GM18502 (cell line): ENCODE data around the gene TIMM23B.
"Not testable (repeated sequence)": the region's sequence is repeated elsewhere in the genome, so short reads cannot be mapped to it uniquely, and the experiment has no call there.

Source experiments
- ATAC-seq: cut with Tn5 transposase; IDR thresholded peaks from one replicate; pipeline ENCODE4 v1.9.1; 2021; ENCODE audit warnings: mild to moderate bottlenecking; ENCODE audit not compliant: unreplicated experiment, poor library complexity

The TIMM23B gene

DNA sequence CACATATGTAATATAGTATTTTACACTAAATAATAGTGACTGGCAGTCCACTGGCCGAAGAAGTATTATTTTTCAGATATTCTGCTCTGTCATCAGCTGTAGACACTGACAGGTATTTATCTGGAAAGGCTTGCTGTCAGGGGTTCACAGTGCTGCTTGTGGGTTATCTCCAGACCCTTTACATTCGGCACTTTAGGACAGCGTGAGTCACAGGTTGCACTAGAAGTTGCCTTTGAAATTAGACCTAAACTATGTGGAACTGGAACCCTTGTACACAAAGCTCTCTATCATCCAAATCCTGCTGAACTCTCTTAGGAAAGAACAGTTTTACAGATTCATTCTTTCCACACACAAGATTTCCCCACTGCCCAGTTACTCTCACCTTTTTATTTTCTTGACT is 30.2 kb downstream of the TIMM23B start:
- ATAC-seq, result not testable (repeated sequence)

DNA sequence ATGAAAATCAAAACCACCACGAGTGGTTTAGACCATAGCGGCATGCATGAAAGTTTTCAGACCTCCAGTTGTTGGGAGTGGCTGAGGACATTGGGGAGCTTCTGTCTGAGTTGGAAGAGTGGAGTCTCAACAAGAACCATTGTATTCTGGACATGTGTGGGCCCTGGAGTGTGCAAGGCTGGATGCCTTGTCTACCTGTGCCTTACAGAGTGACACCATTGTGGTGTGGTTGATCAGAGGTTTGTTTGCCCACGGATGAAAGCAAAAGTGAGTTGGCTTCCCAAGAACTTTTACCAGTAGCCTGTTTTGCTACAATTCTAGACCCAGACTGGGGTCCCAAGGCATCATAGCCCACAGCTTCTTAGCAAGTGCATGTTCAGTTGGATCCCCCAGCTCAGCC is 35.9 kb downstream of the TIMM23B start:
- not testable (repeated sequence) for ATAC-seq

DNA sequence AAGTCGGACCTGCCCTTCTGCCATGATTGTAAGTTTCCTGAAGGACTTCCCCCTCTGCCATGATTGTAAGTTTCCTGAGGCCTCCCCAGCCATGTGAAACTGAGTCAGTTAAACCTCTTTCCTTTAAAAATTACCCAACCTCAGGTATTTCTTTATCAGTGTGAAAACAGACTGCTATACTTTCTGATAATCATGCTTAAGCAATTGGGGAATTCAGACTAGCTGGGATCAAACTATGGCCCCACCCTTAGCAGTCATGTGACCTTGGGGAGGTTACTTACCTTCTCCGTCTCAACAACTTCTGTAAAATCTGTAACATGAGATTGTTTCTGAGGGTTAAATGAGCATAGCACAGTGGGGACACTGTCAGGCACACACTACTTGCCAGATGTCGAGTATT is 45.4 kb downstream of the TIMM23B start:
- ATAC-seq, result not testable (repeated sequence)

DNA sequence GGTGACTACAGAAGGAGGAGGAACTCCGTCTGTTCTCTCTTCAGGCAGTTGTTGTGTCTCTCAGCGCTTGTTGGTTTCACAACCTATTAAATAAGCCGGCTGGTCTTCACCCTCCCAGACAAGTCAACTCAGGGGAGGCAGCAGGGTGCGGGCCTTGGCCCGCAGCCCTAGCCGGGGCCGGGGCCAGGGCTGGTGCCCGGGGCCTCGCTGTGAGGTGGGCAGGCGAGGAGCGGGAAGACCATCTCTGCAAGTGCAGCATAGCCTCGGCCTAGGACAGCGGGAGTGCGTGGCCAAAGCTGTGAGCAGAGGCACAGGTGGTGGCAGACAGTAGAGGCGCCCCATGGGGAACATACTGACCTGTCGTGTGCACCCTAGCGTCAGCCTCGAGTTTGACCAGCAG is 46.5 kb downstream of the TIMM23B start, which contains the start of gene AGAP6:
TSS of gene AGAP6 (plus strand) at position 31 of the 400 bp plus-strand sequence. CDS start at position 341, 310 bp downstream.
- not testable (repeated sequence) for ATAC-seq

DNA sequence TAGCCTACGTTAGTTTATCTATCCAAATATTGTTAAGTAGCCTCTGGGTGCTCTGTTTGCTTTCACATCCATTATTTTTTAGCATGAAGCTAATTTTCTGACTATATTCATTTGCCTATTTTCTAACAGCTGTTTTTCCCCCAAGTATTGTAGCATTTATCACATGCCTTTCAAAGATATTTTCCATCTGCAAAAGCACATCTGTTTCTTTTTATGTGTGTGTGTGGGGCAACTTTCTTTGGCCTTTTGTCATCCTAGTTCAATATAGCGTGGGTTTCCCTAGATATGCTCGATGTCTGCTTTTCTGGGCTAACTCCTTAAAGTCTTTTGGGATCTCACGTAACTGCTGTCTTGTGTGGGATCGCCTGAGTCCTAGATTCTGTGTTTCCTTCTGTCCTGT is 53.5 kb downstream of the TIMM23B start:
- not testable (repeated sequence) for ATAC-seq

DNA sequence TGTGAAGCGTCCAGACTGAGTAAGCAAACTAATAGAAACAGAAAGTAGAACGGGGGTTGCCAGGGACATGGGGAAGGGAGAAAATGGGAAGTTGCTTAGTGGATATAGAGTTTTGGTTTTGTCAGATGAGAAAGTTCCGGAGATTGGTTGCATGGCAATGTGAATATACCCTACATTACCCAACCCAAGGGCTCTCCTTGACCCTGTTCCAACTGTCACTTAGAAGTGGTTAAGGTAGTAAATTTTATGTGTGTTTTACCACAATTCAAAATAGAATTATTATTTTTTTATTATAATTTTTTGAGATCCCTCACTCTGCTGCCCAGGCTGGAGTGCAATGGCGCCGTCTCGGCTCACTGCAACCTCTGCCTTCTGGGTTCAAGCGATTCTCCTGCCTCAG is 72.2 kb downstream of the TIMM23B start:
- ATAC-seq, result not testable (repeated sequence)

DNA sequence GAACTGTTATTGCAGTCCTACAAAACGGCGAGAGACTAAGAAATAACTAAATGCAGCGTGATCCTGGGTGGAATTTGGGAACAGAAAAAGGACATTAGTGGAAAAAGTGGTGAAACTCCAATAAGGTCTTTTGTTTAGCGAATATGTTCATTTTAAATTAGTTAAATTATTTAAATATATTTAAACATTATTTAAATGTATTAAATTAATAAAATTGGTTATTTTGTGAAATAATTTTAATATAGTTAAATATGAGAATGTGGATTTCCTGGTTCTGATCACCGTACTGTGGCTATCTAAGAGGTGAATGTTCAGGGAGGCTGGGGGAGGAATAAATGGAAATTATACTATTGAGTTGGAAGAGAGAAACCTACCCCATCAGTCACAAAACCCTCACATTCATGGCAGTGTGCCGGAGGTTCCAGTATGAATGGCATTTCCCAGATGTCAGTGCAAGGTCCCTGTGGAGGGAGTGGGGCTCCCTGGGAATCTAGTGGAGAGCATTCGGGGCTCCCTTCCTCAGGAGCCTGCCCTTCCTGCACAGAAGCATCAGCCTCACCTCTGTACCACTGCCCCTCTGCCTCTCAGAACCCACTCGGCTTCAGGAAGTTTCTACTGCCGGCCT is 73.9 kb downstream of the TIMM23B start:
- not testable (repeated sequence) for ATAC-seq

DNA sequence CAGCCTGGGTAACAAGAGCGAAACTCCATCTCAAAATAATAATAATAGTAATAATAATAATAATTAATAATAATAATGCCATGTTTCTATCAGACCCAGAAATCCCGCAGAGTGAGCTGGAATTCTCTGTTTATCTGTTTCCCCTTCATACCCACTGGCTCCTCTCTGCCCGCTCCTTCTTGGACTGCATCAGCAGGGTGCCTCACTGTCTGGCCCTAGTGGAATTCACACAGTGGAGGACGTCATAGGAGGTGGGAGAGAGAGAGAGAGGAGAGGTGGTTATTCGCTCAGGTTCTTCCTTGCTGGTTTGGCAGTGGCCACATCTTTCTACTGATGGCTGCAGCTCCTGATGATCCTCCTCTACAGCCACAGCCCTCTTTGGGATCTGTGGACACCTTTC is 75.1 kb downstream of the TIMM23B start:
- not testable (repeated sequence) for ATAC-seq

DNA sequence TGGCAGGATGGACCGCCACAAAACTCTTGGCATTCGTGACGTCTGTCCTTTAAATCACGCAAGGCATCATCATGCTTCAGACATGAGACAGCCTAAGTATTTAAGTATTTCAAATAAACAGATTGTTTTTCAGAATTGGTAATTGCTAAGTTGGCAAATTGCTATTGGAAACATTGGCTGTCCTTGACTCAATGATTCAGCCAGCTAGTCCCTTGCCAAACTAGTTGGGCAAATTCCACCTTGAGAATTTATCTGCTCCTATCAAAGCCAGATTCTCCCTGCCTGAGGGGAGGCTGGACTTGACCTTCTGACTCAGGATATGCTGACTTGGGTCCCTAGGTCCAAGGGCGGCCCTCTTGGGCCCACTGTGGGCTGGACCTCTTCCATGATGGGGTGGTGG is 75.8 kb downstream of the TIMM23B start:
- ATAC-seq, result not testable (repeated sequence)

DNA sequence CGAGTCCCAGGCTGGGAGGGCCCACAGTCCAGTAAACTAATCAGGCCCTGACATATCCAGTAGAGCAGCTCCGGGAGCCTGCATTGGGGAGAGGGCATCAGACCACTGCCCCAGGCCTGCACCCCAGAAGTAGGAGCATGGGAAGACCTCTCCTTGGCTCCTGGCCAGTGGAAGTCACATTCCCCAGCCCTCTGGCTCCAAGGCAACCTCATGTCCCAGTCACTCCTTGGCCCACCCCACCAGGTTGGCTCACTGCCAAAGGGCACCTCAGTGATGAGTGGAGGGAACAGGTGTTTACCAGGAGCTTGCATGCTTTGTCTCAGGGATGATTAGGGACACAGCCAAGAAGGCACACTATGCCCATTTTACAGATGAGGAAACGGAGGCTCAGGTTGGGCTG is 77.4 kb downstream of the TIMM23B start:
- not testable (repeated sequence) for ATAC-seq

DNA sequence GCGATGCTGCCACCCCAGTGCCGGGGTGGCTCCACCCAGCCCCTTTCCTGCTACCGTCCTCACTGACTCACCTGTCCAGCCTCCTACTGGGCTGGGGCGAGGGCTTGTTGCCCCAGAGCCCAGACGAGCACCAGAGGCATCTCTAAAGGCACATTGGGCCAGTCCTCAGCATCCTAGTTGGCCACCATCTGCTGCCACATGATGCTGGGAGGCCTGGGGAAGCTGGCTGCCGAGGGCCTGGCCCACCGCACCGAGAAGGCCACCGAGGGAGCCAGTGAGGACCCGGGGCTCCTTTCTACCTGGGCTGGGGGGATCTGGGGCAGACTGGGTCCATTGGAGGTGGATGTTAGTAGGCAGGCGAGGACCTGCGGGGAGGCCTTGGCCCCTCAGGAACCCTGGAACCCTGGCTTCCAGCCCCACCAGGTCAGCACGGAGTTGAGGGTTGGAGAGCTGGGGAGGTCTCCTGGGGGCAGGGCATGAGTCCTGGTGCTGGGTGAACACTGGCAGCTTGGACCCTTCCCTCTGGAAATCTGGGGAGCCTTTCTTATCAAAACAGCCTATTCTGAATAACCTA is 78.7 kb downstream of the TIMM23B start:
- ATAC-seq, result not testable (repeated sequence)

DNA sequence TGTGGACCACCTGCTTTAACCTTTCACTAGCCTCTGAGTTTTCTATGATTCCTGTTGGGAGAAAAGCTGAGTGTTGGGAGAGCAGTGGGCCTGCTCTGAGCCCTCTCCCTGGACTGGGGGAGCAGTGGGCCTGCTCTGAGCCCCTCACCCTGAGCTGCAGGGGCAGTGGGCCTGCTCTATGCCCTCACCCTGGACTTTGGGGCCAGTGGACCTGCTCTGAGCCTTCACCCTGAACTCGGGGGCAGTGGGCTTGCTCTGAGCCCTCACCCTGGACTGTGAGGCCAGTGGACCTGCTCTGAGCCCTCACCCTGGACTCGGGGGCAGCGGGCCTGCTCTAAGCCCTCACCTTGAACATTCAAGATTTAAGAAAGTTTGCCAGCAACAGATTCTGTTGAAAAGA is 79.8 kb downstream of the TIMM23B start:
- ATAC-seq, result no peak
